Neutrophil (primary cell): ENCODE measurements around the gene SLC6A2.

Experiments used
- H3K27ac ChIP-seq: fragments of 200-600 bp; sonication (generic); 2 replicates; pipeline ENCODE4 v1.5.1; 2016; ENCODE audit warnings: mild to moderate bottlenecking, moderate library complexity
- H3K27me3 ChIP-seq: fragments of 200-600 bp; sonication (generic); 2 replicates; pipeline ENCODE4 v1.6.0; 2016; ENCODE audit warnings: mild to moderate bottlenecking
- H3K36me3 ChIP-seq: fragments of 200-600 bp; sonication (generic); 2 replicates; pipeline ENCODE4 v1.5.1; 2017
- H3K4me1 ChIP-seq, 2 experiments: fragments of 200-600 bp in 1 of 2; sonication (generic) in 1 of 2; 1 replicate in 1 of 2; 2 replicates in 1 of 2; pipeline versions ENCODE4 v1.5.1 to v1.6.1; 2013 to 2016; ENCODE audit warnings: low read depth in 1 of 2, low read length in 1 of 2, mild to moderate bottlenecking in 1 of 2, moderate library complexity in 1 of 2; ENCODE audit not compliant: control insufficient read depth in 1 of 2, insufficient read depth in 1 of 2
- H3K4me3 ChIP-seq, 2 experiments: fragments of 200-600 bp in 1 of 2; sonication (generic) in 1 of 2; 1 replicate in 1 of 2; 2 replicates in 1 of 2; pipeline ENCODE4 v1.5.1; 2013 to 2016; ENCODE audit warnings: low read depth in 1 of 2, low read length in 1 of 2, mild to moderate bottlenecking in 1 of 2, moderate library complexity in 1 of 2
- H3K9me3 ChIP-seq: fragments of 200-600 bp; sonication (generic); 2 replicates; pipeline ENCODE4 v1.5.1; 2016
- TF ChIP-seq, protein P1 (sequence below): fragments of 200-600 bp; sonication (generic); IDR thresholded peaks from 2 replicates; pipeline ENCODE4 v1.5.1; 2016; ENCODE audit warnings: antibody characterized with exemption

Gene SLC6A2

DNA sequence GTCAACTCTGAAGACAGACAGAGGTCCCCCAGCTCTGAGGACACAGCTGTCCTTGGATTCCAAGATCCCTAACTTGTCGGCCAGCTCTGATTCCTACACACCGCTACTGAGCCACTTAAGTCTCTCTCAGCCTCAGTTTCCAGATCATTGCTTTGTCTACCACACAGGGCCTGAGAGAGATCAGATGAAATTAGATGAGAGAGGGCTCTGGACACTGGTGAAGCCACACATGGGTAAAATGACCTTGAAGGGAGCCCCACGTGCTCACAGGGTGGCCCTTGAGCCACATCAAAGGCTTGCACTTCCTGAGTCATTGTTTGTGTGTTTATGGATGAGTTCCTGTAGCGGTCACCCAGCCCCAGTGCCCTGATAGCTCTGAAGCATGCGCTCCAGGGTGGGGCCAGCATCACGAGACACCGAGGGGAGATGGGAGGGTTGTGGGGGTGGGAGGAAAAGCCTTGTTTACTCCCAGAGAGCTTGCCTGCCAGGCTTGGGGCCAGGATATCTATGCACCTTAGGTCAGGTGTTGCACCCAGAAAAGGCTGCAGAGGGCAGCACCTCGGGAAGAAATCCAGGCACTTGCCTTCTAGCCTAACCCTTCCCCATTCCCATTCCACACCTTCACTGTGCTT is 32.7 kb upstream of the SLC6A2 start:
- Histone ChIP-seq H3K4me1 (no peaks in the 10 kb centered on the region), H3K27ac (no peak overlapping the region), H3K27me3 (no peaks in the 10 kb centered on the region), H3K4me3 (no peak overlapping the region), H3K36me3 (no peaks in the 10 kb centered on the region), H3K9me3 (no peaks in the 10 kb centered on the region)
- TF ChIP-seq, protein P1, sequence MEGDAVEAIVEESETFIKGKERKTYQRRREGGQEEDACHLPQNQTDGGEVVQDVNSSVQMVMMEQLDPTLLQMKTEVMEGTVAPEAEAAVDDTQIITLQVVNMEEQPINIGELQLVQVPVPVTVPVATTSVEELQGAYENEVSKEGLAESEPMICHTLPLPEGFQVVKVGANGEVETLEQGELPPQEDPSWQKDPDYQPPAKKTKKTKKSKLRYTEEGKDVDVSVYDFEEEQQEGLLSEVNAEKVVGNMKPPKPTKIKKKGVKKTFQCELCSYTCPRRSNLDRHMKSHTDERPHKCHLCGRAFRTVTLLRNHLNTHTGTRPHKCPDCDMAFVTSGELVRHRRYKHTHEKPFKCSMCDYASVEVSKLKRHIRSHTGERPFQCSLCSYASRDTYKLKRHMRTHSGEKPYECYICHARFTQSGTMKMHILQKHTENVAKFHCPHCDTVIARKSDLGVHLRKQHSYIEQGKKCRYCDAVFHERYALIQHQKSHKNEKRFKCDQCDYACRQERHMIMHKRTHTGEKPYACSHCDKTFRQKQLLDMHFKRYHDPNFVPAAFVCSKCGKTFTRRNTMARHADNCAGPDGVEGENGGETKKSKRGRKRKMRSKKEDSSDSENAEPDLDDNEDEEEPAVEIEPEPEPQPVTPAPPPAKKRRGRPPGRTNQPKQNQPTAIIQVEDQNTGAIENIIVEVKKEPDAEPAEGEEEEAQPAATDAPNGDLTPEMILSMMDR = no peak

DNA sequence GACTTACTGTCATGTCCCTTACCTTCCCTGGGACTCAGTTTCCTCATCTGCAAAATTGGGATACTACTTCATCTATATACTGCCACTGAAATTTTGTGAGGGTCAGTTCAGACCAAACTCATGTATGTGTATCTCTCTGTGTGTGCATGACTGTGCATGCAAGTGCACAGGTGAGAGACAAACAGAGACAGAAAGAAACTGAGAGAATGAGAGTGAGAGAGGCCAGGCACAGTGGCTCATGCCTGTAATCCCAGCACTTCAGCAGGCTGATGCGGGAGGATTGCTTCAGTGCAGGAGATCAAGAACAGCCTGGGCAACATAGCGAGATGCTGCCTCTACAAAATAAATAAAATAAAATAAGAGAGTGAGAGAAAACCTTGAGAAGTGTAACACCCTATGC is 32.1 kb upstream of the SLC6A2 start:
- no peaks in the 10 kb centered on the region for H3K36me3 ChIP-seq
- no peaks in the 10 kb centered on the region for H3K9me3 ChIP-seq
- no peak overlapping the region for H3K27ac ChIP-seq
- H3K4me3 ChIP-seq = no peak overlapping the region
- TF ChIP-seq, protein P1 = no peak
- H3K4me1 ChIP-seq = no peaks in the 10 kb centered on the region
- no peaks in the 10 kb centered on the region for H3K27me3 ChIP-seq

DNA sequence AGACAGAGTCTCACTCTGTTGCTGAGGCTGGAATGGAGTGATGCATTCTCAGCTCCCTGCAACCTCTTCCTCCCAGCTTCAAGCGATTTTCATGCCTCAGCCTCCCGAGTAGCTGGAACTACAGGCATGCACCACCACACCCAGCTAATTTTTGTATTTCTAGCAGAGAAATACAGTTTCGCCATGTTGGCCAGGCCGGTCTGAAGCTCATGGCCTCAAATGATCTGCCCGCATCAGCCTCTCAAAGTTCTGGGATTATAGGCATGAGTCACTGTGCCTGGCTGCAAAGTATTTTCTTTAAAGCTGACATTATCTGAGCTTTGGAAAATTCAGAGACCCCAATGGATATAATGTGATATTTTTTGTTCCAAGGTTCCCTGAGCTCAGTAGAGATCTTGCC is 31.1 kb upstream of the SLC6A2 start:
- no peaks in the 10 kb centered on the region for H3K4me1 ChIP-seq

DNA sequence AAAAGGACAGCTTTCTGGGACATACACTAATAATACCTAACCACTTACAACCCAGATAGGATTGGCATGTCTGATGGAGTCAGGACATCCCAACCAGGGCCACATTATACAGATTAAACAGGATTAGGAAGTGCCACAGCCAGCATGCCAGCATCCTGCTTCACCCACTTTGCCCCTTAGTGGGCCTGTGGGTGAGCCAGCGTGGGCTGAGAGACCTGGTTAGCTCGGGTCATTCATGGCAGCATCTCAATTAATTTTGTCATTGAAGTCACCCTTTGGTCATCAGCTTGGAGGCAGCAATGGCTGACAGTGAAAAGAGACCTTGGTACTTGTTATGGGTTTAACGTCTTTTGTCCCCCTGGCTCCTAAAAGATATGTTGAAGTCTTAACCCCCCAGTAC is 29.9 kb upstream of the SLC6A2 start:
- no peaks in the 10 kb centered on the region for H3K4me1 ChIP-seq
- H3K27ac ChIP-seq = no peak overlapping the region
- TF ChIP-seq, protein P1 = no peak
- H3K36me3 ChIP-seq = no peaks in the 10 kb centered on the region
- no peaks in the 10 kb centered on the region for H3K9me3 ChIP-seq
- no peaks in the 10 kb centered on the region for H3K27me3 ChIP-seq
- no peak overlapping the region for H3K4me3 ChIP-seq

More for the DNA sequence above, 31.1 kb upstream of the SLC6A2 start:
- no peak overlapping the region for H3K27ac ChIP-seq
- H3K27me3 ChIP-seq = no peaks in the 10 kb centered on the region
- no peaks in the 10 kb centered on the region for H3K36me3 ChIP-seq
- H3K9me3 ChIP-seq = no peaks in the 10 kb centered on the region
- TF ChIP-seq, protein P1 = no peak
- no peak overlapping the region for H3K4me3 ChIP-seq

DNA sequence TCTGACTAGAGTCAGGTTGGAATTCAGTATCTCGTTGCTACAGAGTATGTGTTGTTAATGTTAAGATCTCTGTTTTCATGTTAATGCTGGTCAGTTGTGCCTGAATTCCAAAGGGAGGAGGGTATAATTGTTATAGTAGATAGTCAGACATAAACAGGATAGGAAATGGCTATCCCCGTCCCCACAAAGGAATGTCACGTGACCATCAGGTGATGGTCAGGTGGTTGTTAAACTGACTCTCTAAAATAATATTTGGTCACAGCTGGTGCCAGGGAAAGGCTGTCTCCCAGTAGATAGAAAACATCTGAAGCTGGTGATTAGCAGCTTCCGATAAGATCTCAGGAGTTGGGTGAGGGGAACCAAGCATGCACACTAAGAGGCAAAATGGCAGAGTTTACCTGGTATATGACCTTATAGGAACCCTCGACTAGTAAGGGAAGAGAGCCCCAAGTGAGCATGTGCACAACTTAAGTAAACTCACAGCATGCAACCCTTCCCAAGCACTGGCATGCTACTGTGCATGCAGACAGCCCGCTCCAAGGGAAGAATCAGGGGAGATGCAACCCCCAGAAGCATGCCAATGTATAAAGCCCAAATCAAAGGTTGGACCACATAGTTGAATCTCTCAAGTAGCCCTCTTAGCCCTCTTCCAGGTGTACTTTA is 27.4 kb upstream of the SLC6A2 start:
- Histone ChIP-seq H3K27me3 (no peaks in the 10 kb centered on the region), H3K4me1 (no peaks in the 10 kb centered on the region), H3K4me3 (no peak overlapping the region), H3K36me3 (no peaks in the 10 kb centered on the region), H3K27ac (no peak overlapping the region), H3K9me3 (no peaks in the 10 kb centered on the region)
- TF ChIP-seq, protein P1 = no peak
